Spleen (tissue), 11 donors: ENCODE measurements around the gene KRTAP9-6. TPM values are rescaled to one million over a fixed set of nuclear protein-coding genes. Genes with fewer than 3 reads are reported as not detected.

Experiments used
- DNase-seq: peaks from one replicate; pipeline ENCODE4 v3.0.0-alpha.2; 2020
- H3K27ac ChIP-seq, 8 donors: fragments of 200-600 bp; sonication (generic) in 7 of 8; 1 replicate in 4 of 8; 2 replicates in 4 of 8; pipeline versions ENCODE4 v1.5.0 to v1.8.0; 2016 to 2021; ENCODE audit warnings: inconsistent platforms in 4 of 8, mild to moderate bottlenecking in 4 of 8, moderate library complexity in 1 of 8
- H3K27me3 ChIP-seq, 7 donors: fragments of 200-600 bp; sonication (generic) in 6 of 7; replicated peaks in 1 of 7; 1 replicate in 4 of 7; 2 replicates in 3 of 7; pipeline versions ENCODE4 v1.5.0 to v1.8.0; 2016 to 2021; ENCODE audit warnings: inconsistent platforms in 3 of 7, mild to moderate bottlenecking in 1 of 7
- H3K36me3 ChIP-seq, 6 donors: fragments of 200-600 bp; sonication (generic) in 5 of 6; 1 replicate in 4 of 6; 2 replicates in 2 of 6; pipeline versions ENCODE4 v1.5.0 to v1.8.0; 2016 to 2021; ENCODE audit warnings: inconsistent platforms in 2 of 6
- H3K4me1 ChIP-seq, 6 donors: fragments of 200-600 bp; sonication (generic) in 5 of 6; 1 replicate in 3 of 6; 2 replicates in 3 of 6; pipeline versions ENCODE4 v1.5.0 to v1.8.0; 2016 to 2021; ENCODE audit warnings: inconsistent platforms in 3 of 6
- H3K4me3 ChIP-seq, 8 donors: fragments of 200-600 bp; sonication (generic) in 7 of 8; 1 replicate in 4 of 8; 2 replicates in 4 of 8; pipeline versions ENCODE4 v1.5.0 to v1.8.0; 2016 to 2021; ENCODE audit warnings: inconsistent platforms in 4 of 8, mild to moderate bottlenecking in 4 of 8, moderate library complexity in 2 of 8
- H3K9me3 ChIP-seq, 8 donors: fragments of 200-600 bp; sonication (generic) in 7 of 8; 1 replicate in 4 of 8; 2 replicates in 4 of 8; pipeline versions ENCODE4 v1.5.0 to v1.8.0; 2016 to 2021; ENCODE audit warnings: inconsistent platforms in 4 of 8
- CTCF ChIP-seq, 11 experiments: fragments of 200-600 bp in 7 of 11; fragments of 450-650 bp in 4 of 11; sonication (generic) in 4 of 11; IDR thresholded peaks in 8 of 11; conservative IDR thresholded peaks in 3 of 11; 1 replicate in 7 of 11; 2 replicates in 4 of 11; pipeline versions ENCODE4 v1.4.0 to v1.8.0; 2016 to 2021; ENCODE audit warnings: antibody characterized with exemption in 11 of 11, inconsistent platforms in 4 of 11, mild to moderate bottlenecking in 1 of 11
- POLR2A ChIP-seq, 3 donors: fragments of 450-650 bp; IDR thresholded peaks; one replicate each; pipeline ENCODE4 v1.5.1; 2017; ENCODE audit warnings: antibody characterized with exemption in 3 of 3, mild to moderate bottlenecking in 1 of 3
- POLR2AphosphoS5 ChIP-seq, 3 donors: sonication (generic); formaldehyde crosslinking; IDR thresholded peaks; one replicate each; pipeline ENCODE4 v1.5.1; 2017; ENCODE audit warnings: antibody characterized with exemption in 3 of 3
- WGBS, 5 donors: extraction: QIAGEN DNeasy Blood & Tissue Kit in 3 of 5; methylation state at CpG; one replicate each; pipeline versions ENCODE4 v1.1.5 to v1.1.7; 2013 to 2018; 5-methylcytosine and 5-hydroxymethylcytosine counted together
- intact Hi-C: fragments of 100-400 bp; cut with DNase I; formaldehyde crosslinking; loops from one replicate; pipeline ENCODE4 v1.15.0; 2023; ENCODE audit warnings: low total_unique reads
- polyA plus RNA-seq, 3 donors: library from polyadenylated mRNA; stranded (reverse); fragments of 200-250 nt; gene quantifications; one replicate each; pipeline ENCODE4 v1.2.1, GENCODE V29; 2013
- total RNA-seq, 7 donors: library from RNA; depleted of rRNA in 3 of 7; stranded (reverse); fragments of >200 nt in 3 of 7; fragmentation: NEBNext Ultra II Directional in 4 of 7; extraction: Animal tissue kit (Norgen Biotek cat#: 25700) in 4 of 7; gene quantifications; one replicate each; pipeline versions ENCODE4 v1.1.0 to v1.2.1, GENCODE V29; 2016 to 2021
- donor health status: healthy with polysubstance abuse.
- donor health status: DM: no; HTN: no; CAD: no; lungs with moderate emphysema.
- donor health status: DM: no; HTN: no; CAD: no.
- donor health status: Bipolar disorder and iron deficiency.
- donor health status: healthy.
- donor health status: DM: no; HTN: no; CAD: no.
- donor health status: DM: yes; HTN: yes; CAD: no.

Gene KRTAP9-6
- total and polyA plus RNA-seq, 10 donors = not detected

- Histone ChIP-seq H3K27ac (no peak overlapping the region), H3K36me3 (no peaks in the 10 kb centered on the region), H3K4me1 (peaks cover 3 to 25% (median 14%) of the 10 kb centered on the region in 6 donors), H3K9me3 (no peaks in the 10 kb centered on the region), H3K4me3 (no peak overlapping the region), H3K27me3 (no peaks in the 10 kb centered on the region)
- no peak for DNase-seq
- no peak for TF ChIP-seq CTCF (IDR thresholded peaks at IDR 0.05 in 8 of 11, conservative IDR thresholded peaks at IDR 0.05 in 3 of 11)
- no peak for TF ChIP-seq POLR2AphosphoS5 (IDR thresholded peaks at IDR 0.05)
- TF ChIP-seq POLR2A (IDR thresholded peaks at IDR 0.05) = no peak
- whole genome bisulfite sequencing, 5 donors = 85 to 93% (median 88%) methylated on average over 4 of the region's 4 CpGs
- intact Hi-C loops = no loop called here
These were observed 37.8 kb downstream of the KRTAP9-6 start for GRCh38 chr17:41302981-41303380.

GRCh38 chr17:41304091-41304490, 38.9 kb downstream of the KRTAP9-6 start:
- no peaks in the 10 kb centered on the region for H3K27me3 ChIP-seq
- DNase-seq = no peak
- WGBS, 5 donors = 87 to 90% (median 88%) methylated on average over 12 of the region's 12 CpGs
- intact Hi-C loops = no loop called here
- no peak overlapping the region for H3K4me3 ChIP-seq
- peaks cover 6 to 36% (median 25%) of the 10 kb centered on the region in 6 donors for H3K4me1 ChIP-seq
- no peak overlapping the region for H3K27ac ChIP-seq
- H3K36me3 ChIP-seq = no peaks in the 10 kb centered on the region
- TF ChIP-seq POLR2AphosphoS5 (IDR thresholded peaks at IDR 0.05) (no peak), CTCF (IDR thresholded peaks at IDR 0.05 in 8 of 11, conservative IDR thresholded peaks at IDR 0.05 in 3 of 11) (no peak), POLR2A (IDR thresholded peaks at IDR 0.05) (no peak)
- no peaks in the 10 kb centered on the region for H3K9me3 ChIP-seq

- TF ChIP-seq POLR2A (IDR thresholded peaks at IDR 0.05) = no peak
- TF ChIP-seq CTCF (IDR thresholded peaks at IDR 0.05 in 8 of 11, conservative IDR thresholded peaks at IDR 0.05 in 3 of 11) = no peak
- TF ChIP-seq POLR2AphosphoS5 (IDR thresholded peaks at IDR 0.05) = no peak
- H3K27ac ChIP-seq = peak overlapping the region in 7 of 8 donors; percentile 72 to 91 (median 85)
- H3K36me3 ChIP-seq = no peaks in the 10 kb centered on the region
- H3K9me3 ChIP-seq = no peaks in the 10 kb centered on the region
- no peaks in the 10 kb centered on the region for H3K27me3 ChIP-seq
- DNase-seq = peak; percentile 89
- peaks cover 13 to 50% (median 32%) of the 10 kb centered on the region in 6 donors for H3K4me1 ChIP-seq
- intact Hi-C loops = no loop called here
- WGBS, 5 donors = 45 to 85% (median 62%) methylated on average over 9 of the region's 9 CpGs
- peak overlapping the region in 1 of 8 donors; percentile 47 for H3K4me3 ChIP-seq
These were observed 42.5 kb downstream of the KRTAP9-6 start for GRCh38 chr17:41307647-41308046.

GRCh38 chr17:41308251-41308917, 43.2 kb downstream of the KRTAP9-6 start:
- WGBS, 5 donors = 15 to 38% (median 22%) methylated on average over 9 to 10 of the region's 10 CpGs
- Histone ChIP-seq H3K27ac (peak overlapping the region; percentile 72 to 91 (median 81)), H3K27me3 (no peaks in the 10 kb centered on the region), H3K9me3 (no peaks in the 10 kb centered on the region), H3K4me3 (peak overlapping the region in 3 of 8 donors; percentile 7 to 47 (median 17)), H3K36me3 (no peaks in the 10 kb centered on the region), H3K4me1 (peaks cover 13 to 43% (median 27%) of the 10 kb centered on the region in 6 donors)
- intact Hi-C loops = no loop called here
- DNase-seq = peak; percentile 96
- peak in 1 of 3 donors; percentile 54 for TF ChIP-seq POLR2A (IDR thresholded peaks at IDR 0.05)
- peak; percentile 97 to 98 (median 98) for TF ChIP-seq POLR2AphosphoS5 (IDR thresholded peaks at IDR 0.05)
- no peak for TF ChIP-seq CTCF (IDR thresholded peaks at IDR 0.05 in 8 of 11, conservative IDR thresholded peaks at IDR 0.05 in 3 of 11)
